GM19351 (cell line): Measurements from ENCODE around the gene COL5A3.
"Not testable (repeated sequence)": the region's sequence is repeated elsewhere in the genome, so short reads cannot be mapped to it uniquely, and the experiment has no call there.

ENCODE experiments used
- ATAC-seq: cut with Tn5 transposase; IDR thresholded peaks from one replicate; pipeline ENCODE4 v1.9.1; 2021; ENCODE audit warnings: mild to moderate bottlenecking, moderate library complexity; ENCODE audit not compliant: unreplicated experiment

Gene COL5A3

DNA sequence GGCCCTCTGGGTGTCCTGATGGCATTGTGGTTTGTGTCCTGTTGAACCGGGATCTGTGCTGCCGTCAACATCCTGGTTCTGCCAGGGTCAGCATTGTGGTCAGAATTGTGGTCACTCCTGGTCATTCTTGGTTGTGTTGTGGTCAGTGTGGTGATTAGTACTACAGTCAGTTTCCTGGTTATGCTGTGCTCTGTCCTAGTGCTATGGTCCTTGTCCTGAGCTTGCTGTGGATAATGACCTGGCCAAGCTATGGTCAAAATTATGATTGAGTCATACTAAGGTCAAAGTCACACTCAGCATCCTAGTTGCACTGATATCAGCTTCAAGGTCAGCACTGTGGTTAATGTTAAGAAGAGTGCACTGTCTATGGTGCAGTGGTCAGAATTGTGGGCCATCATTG is 69.5 kb downstream of the COL5A3 start:
- ATAC-seq, result no peak

DNA sequence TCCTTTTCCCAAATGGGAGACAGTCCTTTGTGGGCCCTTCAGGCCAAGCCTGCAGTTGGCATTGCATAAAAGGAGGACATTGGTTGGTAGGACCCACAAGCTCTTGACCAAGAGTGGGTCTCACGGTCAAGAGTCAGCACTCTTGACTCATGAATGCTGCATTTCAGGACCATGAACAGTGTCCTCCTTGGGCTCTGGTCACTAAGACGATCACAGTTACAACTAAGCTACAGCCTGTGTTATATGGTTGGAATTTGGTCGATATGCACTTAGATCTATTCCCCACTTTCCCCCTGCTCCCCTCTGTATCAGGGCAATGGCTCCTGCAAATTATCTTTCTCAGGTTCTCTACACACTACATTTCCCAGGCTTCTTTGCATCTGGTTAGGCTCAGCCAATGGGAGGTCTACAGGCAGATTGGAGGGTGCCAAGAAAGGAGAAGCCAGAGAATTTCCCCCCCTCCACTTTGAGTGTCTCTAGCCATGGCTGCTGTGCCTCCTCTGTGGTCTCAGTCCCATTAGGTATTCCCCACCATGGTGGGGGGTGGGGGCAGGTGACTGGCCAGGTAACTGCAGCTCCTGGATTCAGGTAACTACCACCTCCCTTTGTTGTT is 70.9 kb downstream of the COL5A3 start:
- ATAC-seq, result no peak

DNA sequence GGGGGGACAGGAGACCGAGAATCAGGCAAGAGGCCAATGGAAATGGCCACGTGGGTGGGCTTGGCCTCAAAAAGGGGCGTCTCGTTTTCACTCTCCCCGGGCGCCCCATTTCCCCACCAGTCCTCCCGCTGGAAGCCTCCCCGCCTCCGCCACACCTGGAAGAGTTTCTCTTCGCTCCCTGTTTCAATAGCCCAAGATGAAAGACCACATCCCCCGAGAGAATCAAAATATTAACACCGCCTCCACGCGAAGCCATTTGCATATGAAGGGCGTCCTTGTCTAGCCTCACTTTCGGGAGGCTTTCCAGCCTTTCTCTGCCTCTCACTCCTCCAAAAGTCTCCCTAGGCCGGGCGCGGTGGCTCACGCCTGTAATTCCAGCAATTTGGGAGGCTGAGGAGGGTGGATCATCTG is 73.3 kb downstream of the COL5A3 start:
- ATAC-seq, result no peak

GRCh38 chr19:9936326-9937000 is 73.8 kb downstream of the COL5A3 start, which contains the start of gene OLFM2:
Gene OLFM2, minus strand, starts transcription at chr19:9936515. Its CDS starts 149 bp downstream, at chr19:9936366.
- no peak for ATAC-seq

DNA sequence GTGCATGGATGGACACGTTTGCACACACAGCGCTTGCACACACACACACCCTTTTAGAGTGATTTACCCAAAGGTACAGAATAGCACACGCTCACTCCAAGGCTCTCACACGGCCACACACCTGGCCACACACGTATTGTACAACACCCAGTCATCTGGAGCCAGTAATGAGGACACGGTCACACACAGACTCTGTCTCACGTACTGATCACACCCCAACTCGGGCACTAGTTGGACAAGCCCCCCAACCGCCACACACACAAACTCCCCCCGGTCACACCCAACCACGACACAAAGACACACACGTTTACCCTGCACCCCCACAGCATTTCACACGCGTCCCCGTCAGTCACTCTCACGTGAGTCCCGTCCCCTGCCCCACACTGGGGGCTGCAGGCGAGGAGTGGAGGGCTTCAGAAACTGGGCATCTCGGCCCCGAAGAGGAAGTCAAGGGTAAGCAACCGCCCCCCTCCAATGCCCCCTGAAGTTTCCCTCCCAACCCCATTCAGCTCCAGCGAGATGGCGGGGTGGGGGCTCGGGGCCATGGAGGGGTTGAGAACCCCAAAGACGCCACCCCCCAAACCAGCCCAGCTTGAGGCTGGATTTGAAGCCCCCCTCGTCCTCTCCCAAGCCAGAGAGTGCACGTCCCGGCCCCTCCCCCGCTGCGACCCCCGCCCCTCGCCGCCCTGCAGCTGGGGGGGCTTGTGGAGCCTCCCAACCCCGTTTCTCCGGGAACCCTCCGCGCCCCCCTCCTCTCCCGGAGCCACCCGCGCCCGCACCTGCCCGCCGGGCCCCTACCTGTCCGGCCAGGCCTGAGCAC is 74.6 kb downstream of the COL5A3 start:
- ATAC-seq, result no peak

DNA sequence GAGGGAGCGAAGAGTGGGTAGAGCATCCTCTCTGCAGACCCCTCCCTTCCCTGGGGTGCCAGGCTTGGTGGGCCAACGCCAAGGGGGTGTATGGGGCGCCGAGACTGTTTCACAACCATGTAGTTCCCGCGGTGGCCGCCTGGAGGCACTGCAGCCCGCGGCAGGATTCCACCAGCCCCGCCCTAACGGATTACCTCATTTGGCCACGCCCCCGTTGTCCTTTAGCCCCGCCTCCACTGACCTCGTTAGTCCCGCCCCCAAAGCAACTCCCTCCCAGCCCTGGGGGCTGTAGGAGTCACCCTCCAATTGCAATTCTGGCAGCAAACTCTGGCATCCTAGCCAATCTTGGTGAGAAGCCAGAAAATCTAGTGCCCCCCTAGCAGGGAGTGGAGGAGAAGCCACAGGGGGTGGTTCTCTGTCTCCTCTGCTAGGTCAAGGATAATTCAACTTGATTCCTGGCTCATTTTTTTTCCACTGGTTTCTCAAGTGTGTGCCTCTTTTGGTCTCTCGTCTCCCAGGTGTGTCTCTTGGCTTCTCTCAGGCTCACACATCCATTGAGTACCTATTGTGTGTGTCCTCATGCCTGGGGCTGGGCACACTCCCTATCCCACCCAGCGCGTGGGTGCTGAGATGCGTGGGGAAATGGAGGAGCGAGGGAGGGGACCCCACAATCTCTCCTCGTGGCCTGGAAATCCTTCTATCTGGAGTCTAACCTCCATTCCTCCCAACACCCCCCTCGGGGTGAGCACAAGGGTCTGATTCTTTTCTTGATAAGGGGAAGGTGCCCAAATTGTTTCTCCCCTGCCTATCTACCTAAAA is 76.0 kb downstream of the COL5A3 start:
- no peak for ATAC-seq

GRCh38 chr19:9932835-9933234 is 77.5 kb downstream of the COL5A3 start:
- no peak for ATAC-seq

DNA sequence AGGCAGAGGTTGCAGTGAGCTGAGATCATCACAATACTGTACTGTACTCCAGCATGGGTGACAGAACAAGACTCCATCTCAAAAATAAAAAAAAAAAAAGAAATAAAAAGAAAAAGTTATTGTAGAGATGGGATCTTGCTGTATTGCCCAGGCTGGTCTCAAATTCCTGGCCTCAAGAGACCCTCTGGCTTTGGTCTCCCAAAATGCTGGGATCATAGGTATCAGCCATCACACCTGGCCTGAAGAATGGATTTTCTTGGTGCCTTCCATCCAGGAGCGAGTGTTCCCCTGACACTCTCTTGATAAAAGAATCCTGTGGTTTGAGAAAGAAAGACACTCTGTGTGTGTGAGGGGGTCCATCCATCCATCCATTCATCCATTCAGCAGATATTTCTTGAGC is 78.7 kb downstream of the COL5A3 start:
- no peak for ATAC-seq

- no peak for ATAC-seq
Observed at GRCh38 chr19:9923440-9923839, 86.9 kb downstream of the COL5A3 start.

DNA sequence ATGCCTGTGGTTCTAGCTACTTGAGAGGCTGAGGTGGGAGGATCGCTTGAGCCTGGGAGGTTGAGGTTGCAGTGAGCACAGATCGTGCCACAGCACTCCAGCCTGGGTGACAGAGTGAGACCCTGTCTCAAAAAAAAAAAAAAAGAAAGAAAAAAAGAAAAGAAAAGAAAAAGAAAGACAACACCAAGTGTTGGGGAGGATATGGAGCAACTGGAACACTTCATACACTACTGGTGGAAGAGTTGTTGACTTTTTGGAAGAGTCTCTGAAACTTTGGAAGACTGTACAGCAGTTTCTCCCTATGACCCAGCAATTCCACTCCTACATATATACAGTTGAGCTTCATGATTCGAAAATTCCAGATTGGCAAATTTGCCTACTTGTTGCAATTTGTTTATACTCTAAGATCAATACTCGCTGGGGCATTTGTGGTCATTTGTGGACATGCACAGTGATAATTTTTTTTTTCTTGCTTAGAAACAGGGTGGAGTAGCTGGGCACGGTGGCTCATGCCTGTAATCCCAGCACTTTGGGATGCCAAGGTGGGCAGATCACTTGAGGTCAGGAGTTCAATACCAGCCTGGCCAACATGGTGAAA is 87.4 kb downstream of the COL5A3 start:
- ATAC-seq, result not testable (repeated sequence)

DNA sequence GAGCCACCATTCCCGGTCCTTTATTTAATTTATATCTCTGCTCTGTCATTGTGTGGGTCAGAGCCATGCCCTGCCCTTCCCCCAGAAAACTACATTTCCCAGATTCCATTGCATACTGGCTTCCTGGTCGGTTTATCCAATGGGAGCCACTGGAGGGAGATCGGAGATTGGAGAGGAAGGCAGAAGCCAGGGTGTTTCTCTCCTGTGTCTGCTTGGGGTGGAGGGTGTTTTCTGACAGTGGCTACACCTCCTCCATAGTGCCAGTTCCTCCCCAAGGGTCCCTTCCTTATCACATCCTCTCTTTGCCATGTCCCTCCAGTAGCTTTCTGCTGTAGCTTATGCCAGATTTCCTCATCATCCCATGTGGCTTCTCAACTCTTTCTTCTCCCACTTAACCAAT is 93.0 kb downstream of the COL5A3 start:
- no peak for ATAC-seq

GRCh38 chr19:9916719-9917118 is 93.6 kb downstream of the COL5A3 start:
- no peak for ATAC-seq

GRCh38 chr19:9914315-9915207 is 95.7 kb downstream of the COL5A3 start:
- no peak for ATAC-seq

- no peak for ATAC-seq
Observed at GRCh38 chr19:9914001-9914314, 96.3 kb downstream of the COL5A3 start.

GRCh38 chr19:9913237-9914000 is 96.9 kb downstream of the COL5A3 start:
- ATAC-seq, result no peak

DNA sequence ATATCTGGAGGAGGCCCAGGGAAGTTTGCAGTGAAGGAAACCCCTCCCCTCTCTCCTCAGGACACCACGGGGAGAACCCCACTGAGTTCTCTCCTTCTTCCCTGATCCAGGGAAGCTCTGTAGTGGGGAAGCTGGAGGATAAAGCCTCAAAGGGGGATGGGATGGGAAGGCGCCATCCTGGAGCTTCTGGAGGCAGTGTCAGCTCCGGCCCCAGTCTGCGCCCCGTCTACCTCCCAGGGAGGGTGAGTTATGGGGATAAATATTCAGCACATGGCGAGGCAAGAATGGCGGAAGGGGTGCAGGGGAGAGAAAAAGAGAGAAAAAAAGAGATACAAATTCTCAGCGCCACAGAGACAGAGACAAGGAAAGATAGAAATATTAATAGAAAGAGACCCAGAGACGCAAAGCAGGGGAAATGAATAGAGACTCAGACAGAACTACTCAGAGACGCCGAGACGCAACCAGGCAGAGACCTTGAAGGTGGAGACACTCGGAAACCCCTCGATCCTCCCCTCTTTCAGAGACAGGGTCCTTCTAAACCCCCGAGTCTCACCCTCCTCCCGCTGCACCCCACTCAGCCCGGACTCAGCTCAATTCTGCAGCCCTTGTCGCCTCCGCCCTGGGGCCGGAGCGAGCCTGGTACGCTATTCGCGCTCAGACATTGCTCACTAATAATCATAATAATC is 97.6 kb downstream of the COL5A3 start:
- no peak for ATAC-seq

DNA sequence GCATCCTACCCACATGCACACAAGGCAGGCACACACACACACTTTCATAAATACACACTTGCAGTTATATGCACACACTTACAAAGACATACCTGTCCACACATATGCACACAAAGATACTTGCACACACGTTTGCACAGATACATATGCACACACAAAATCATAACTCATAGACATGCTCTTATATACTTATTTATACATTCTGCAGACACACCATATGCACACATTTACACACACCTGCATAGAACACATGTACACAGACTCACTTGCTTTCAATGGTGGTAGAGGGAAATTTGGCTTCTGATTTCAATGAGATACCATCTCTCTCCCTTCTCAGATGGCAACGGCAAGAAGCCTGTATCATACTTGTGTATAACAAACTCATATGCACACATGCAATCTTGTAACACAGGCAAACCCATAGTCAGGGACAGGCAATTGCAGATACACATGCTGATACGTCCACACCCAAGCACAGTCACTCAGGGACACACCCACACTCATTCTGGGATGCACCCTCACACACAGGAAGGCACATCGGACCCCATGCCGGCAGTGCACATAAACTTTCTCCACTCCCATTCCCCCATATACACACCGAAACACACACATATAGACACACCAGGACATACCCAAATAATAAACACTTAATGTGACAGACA is 98.6 kb downstream of the COL5A3 start:
- ATAC-seq, result no peak

DNA sequence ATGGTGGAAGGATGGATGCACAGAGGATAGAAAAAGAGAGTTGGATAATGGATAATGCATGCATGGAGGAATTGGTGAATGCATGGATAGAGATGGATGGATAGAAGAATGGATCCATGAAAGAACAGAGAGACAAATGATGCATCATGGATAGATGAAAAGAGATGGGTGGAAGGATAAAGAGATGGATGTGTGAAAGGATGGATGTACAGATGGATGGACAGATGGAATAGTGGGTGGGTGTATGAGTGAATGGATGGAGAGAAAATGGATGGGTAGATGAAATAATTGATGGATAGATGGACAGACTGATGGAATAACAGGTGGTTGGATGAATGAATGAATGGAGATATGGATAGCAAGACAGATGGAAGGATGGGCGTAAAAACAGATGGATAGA is 99.7 kb downstream of the COL5A3 start:
- ATAC-seq, result no peak
